GM21381 (cell line): Measurements from ENCODE around the gene PSMB10.
"Not testable (repeated sequence)": the region's sequence is repeated elsewhere in the genome, so short reads cannot be mapped to it uniquely, and the experiment has no call there.

Experiments
- ATAC-seq: cut with Tn5 transposase; IDR thresholded peaks from one replicate; pipeline ENCODE4 v1.9.1; 2021; ENCODE audit warnings: mild to moderate bottlenecking, moderate library complexity; ENCODE audit not compliant: unreplicated experiment

The PSMB10 gene

DNA sequence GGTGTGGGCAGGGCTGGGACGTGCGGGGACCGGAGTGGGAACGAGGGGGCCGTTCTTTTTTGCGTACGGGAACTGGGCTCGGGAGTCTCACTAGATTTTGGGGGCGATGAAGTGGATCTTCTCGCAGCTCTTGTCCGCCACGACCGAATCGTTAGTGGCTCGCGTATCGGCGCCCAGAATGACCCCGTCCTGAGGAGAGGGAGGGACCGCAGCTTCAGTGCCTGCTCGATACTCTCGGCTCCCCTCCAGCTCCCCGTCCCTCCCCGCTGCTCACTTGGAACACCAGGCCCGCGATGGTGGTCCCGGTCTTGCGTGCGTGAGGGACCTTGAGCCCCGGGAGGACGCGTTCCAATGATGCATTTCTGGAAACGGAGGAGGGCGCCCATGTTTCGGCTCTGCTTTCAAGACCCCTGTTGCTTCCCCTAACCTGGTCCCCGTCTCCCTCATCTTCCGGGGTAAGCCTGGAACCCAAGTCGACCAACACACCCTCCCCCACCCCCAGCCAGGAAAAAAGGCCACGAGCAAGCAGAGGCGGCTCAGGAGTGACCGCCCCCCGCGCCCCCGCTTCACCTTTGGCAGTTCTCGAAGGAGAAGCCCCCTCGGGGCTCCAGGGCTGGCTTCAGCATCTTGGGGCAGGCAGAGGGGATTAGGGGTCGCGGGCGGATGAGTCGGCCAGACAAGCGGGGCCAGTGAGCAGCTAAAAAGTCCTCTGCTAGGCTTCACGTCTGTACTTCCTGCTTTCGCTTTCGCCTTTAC, at the start of gene PSMB10:
Gene PSMB10 (minus strand): TSS at position 727 of the 756 bp plus-strand sequence. CDS start 101 bp downstream, at position 626.
- ATAC-seq: peak; percentile 3

DNA sequence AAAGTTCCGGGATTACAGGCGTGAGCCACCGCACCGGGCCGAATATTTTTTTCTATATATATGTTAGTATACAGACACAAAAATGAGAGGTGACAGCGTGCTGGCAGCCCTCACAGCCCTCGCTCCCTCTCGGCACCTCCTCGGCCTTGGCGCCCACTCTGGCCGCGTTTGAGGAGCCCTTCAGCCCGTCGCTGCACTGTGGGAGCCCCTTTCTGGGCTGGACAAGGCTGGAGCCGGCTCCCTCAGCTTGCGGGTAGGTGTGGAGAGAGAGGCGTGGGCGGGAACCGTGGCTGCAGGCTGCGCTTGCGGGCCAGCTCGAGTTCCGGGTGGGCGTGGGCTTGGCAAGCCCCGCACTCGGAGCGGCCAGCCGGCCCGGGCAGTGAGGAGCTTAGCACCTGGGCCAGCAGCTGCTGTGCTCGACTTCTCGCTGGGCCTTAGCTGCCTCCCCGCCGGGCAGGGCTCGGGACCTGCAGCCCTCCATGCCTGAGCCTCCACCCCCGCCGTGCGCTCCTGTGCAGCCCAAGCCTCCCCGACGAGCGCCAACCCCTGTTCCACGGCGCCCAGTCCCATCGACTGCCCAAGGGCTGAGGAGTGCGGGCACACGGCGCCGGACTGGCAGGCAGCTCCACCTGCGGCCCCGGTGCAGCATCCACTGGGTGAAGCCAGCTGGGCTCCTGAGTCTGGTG, 45.5 kb upstream of the PSMB10 start:
- no peak for ATAC-seq

DNA sequence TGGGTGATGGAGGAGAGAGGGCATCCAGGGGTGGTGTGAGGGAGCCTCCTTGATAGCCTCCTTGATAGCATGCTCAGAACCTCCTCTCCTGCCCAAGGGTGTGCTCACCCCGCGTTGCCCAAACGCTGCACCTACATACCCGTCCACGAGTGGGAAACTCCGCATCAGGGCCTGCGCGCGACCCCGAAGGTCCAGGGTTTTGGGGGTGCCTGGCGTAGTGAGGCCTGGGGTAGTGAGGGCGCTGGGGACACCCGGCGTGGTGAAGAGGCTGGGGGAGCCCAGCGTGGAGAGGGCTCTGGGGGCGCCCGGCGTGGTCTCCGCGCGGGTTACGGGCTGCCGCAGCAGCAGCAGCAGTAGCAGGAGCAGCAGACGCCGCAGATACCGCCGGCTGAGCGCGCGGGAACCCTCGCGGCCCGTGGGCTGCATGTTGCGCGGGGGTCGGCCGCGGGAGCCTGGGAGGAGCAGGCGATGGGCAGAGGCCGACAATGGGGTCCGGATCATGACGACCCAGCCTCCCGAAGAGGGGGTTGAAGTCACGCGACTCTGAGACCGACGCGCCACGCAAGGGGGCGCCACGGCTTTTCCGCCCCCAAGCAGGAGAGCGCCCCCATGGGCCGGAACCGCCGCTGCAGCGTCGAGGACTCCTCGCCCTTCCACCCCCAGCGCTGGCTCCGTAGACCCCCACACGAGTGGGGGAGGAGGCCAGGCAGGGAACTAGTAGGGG, 43.5 kb upstream of the PSMB10 start, which contains the start of gene DPEP3:
Gene DPEP3 (minus strand): TSS at position 545 of the 724 bp plus-strand sequence. CDS start 119 bp downstream, at position 426.
- no peak for ATAC-seq

DNA sequence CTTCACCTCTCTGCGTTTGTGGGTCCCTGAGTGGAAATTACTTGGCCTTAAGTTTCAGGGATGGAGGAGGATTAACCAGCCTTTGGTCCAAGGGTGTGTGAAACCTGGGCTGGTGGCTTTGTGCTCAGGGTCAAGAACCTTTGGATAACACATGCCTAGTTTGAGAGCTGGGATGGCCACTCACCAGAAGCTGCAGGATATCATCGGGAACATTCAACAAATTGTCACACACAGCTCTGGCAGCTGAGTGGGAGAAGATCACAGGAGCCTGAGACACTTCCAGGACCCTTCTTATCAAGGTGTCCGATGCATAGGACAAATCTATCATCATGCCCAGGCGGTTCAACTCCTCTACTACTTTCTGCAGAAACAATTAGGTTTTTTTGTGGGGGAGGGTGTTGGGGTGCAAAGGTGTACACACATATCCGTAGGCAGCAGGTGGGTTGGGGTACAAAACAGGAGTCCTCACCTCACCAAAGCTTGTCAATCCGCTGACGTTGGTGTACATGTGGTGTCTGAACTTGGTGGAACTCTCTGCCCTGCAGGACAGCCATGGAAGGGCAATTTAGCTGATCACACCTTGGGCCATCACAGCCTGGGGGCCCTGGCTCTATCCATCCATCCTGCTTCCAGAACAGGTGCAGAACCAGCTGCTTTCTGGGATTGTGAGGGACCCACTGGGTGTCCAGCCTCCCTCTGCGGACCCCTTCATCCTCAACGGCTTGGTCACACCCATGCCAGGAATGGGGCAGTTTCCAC, 41.0 kb upstream of the PSMB10 start:
- no peak for ATAC-seq

DNA sequence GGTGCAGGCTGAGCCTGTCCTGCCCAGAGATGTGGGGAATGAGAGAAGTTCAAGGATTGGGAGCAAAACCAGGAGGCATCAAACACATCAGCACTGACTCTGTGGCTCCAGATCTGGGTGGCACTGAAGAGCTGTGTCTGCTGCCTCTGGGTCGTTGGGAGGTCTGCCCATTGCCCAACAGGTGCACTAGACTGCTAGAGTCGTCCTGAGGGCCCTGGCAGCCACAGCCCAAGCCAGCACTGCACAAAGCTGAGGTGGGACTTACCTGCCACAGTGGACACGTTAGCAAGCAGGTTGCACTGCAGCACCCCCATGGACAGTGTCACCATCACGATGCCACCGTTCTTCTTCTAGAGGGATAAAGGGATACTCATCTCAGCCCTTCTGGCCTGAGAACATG, 40.4 kb upstream of the PSMB10 start:
- ATAC-seq: no peak

DNA sequence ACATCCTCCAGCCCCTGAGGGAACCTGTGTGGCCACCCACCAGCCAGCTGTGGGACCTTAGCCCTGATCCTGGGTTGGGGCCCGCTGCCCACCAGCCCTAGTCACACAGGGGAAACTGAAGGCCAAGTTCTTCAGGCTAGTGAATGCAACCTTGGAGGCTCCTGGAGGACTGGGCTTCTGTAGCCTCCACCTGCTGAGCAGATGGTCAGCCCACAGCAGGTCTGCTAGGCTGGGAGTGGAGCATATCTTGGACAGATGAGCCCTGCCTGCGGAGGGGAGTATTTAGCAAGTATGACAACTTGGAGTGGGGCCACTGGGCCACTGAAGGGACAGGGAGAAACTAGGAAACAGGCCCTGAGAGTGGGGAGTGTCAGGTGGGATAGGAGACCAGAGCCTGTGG, 39.6 kb upstream of the PSMB10 start:
- ATAC-seq: no peak

DNA sequence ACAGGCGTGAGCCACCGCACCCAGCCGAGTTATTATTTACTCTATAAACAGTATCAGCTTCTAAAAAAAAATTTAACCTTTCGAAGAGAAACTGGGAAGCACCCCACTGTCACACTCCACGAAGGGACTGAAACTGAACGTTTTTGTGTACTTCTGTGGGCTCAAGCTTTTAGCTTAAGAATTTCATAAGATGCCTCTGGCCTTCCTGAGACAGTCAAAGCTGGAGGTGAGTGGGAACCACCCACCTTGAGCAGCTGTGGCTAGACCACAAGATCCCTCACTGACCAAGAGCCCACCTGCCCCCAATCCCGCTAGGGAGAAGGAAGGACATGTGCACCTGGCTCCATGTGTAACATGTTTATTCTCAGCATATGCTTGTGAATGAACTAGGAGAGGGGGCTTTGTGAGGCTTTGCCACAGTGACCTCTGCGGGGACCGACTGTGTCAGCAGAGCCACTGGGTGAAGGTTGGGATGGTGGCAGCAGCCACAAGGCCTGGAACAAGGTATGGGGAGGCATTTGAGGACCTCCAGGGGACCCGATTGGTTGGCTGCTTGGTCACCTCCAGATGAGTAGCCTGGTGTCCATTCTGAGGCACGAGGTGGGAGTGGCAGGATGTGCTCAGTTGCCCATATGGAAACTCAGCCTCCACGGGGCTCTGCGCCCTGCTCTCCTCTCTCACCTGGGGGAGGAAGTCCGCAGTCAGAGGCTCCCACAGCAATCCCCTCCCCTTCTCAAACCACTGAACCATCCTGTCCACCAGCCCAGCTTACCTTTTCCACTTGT, 38.9 kb upstream of the PSMB10 start:
- no peak for ATAC-seq

DNA sequence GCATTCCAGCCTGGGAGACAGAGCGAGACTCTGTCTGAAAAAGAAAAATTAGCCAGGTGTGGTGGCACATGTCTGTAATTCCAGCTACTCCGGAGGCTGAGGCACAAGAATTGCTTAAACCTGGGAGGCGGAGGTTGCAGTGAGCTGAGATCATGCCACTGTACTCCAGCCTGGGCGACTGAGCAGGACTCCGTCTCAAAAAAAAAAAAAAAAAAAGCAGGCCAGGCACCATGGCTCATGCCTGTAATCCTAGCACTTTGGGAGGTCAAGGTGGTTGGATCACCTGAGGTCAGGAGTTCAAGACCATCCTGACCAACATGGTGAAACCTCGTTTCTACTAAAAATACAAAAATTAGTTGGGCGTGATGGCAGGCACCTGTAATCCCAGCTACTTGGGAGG, 35.6 kb upstream of the PSMB10 start:
- not testable (repeated sequence) for ATAC-seq

DNA sequence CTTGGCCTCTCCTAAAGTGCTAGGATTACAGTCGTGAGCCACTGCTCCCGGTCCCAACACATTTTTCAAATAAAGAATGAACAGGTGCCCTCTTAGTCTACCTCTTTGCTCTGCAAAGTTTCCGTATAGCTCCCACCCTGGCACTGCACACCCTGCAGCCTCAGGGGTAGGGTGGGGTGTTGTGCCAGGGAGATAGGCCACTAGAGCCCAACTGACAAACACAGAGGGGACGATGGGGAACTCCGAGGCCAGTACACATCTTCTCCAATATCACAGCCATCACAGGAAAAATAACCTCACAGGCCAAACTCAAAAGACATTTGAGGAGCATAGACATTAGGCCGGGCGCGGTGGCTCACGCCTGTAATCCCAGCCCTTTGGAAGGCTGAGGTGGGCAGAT, 34.5 kb upstream of the PSMB10 start:
- no peak for ATAC-seq

DNA sequence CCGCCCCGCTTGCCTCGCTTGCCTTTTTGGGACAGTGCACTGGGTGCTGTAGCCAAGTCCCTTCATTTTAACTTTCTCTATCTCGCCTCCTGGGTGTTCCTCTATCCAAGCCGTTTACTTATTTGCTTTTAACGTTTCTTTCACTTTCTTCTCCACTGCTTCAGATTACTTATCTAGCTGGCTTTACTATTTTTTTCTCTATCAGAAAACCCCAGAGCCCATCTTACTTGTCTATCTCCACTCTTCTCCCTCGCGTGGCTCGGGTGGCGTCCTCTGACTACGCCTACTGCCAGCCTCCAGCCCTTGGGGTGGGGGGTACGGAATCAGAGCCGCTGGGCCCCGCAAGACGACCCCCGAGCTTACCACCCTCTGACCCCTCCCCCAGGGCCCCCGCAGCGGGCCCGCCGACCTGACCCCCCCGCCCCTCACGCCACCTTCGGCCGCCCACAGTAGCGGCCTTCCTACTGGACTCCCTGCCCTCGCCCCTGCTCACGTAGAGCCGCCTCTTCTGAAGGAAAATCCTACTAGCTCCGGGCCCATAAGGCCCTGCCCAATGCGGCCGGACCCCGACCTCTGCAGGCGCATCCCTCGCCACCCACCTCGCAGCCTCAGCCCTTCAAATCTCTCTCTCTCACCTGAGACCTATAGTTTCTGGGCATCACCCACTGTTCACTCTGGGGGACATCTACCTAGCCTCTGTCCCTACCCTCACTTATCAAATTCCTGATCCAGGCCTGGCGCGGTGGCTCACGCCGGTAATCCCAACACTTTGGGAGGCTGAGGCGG, 32.8 kb upstream of the PSMB10 start:
- no peak for ATAC-seq

DNA sequence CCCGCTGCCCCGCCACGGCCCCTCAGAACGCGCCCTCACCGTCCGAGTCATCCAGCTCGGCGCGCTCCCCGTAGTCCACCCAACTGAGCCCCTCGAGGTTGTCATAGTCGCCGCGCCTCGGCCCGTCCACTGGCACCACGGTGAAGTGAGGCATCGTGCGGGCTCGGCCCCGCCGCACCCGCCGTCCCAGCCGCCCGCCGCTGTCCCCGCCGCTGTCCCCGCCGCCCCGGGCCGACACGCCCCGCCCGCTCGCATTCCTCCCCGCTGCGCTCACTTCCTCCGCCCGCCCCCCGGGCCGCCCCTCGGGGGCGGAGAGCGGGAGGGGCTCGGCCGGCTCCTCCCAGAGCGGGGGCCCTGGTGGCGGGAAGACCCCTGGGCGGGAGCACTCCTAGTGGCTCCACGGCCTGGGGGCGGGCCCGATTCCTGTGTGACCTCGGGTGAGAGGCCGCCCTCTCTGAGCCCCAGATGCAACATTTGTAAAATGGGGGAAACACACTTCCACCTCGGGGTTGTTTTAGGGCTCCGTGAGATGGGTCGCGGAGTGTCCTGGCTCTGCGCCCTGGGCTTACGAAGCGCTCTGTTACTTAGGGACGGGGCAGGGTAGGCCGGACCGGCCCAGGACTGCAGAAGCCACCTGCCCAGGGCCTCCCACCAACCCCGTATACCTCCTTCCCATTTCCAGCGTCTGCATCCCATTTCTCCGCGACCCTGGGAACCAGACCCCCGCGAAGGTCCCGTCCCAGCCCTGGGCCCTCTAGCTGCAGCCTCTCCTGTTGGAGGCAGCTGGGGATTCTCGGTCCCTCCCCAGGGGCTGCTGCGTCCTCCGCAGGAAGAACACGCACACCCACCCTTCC, 32.0 kb upstream of the PSMB10 start, which contains the start of gene SLC12A4:
Gene SLC12A4 (minus strand): TSS at position 238 of the 854 bp plus-strand sequence. CDS start 84 bp downstream, at position 154.
- peak; percentile 84 for ATAC-seq

DNA sequence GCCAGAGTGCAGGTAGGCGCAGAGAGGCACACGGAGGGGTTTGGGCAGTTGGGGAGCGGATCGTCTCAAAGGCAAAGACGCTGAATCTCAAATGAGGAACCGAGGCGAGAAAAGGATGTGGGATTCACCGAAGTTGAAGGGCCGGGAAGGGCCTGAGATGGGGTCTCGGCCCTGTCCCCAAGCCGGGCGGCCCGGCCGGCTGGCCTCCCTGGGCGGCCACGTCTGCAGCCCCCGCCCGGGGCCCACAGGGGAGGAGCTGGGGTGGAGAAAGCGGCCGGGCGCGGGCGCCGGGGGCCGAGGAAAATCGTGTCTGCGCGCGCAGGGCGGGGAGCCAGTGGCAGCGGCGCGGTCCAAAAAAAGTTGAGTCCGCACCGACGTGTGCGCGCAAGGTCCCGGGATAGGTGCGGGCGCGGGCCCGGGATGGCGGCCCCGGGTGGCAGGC, 31.3 kb upstream of the PSMB10 start:
- peak; percentile 18 for ATAC-seq

DNA sequence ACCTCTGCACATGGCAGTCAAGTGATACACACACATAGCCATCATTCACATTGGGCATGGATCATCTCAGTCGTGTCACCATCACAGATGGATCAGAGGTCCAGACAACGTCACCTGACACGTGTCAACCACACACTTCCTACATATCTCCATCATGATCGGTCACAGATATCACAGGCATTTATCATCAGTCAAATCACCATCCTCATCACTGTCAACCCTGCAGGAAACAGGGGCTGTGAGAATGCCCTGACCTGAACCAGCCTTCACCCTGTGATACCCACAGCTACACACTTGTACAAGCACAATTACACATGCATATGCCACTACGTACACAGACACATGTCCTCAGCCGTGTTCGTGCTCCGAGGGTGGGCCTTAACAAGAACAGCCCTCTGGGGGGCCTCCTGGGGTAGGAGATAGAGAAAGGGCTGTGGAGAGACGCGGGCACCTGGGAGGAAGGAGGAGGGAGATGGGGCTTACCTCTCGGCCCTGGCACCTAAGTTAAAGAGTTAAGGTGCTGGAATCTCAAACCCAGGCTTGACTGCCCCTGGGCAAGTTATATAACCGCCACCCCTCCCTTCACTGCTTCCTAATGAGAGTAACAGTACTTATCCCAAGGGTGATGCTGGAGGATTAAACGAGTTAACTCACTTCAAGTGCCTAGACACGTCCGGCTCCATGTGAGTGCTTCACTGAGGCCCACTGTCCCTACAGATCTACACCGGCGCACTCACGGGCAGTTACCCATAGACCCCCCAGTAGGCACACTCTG, 30.7 kb upstream of the PSMB10 start:
- no peak for ATAC-seq

DNA sequence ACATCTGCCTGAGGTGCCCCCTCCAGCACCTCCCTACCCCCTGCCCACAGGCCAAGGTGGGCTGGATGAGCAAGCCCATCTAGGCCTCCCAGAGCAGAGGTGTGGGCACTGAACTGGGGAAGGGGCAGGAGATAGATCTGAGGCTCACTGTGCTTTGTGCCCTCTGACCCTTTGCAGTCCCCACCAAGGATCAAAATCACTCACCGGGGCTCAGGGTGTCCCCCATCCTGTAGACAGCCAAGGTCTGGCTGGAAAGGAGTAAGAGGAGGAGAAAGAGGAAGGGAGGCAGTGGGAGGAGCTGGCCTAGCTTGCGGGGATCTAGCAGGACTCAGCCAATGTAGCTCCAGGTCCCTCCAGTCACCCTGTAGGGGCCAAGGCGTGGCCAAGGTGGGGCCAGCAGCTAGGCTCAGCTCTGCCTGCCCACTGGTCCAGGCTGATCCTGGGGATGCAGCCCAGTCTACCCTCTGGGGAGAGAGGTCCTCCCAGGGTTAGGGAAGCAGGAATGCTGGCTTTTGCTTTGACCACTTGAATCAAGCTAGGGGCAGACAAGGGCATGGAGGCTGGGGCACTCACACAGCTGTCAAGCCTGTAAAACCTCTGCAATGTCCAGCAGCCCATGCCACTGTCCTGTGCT, 30.0 kb upstream of the PSMB10 start:
- no peak for ATAC-seq

DNA sequence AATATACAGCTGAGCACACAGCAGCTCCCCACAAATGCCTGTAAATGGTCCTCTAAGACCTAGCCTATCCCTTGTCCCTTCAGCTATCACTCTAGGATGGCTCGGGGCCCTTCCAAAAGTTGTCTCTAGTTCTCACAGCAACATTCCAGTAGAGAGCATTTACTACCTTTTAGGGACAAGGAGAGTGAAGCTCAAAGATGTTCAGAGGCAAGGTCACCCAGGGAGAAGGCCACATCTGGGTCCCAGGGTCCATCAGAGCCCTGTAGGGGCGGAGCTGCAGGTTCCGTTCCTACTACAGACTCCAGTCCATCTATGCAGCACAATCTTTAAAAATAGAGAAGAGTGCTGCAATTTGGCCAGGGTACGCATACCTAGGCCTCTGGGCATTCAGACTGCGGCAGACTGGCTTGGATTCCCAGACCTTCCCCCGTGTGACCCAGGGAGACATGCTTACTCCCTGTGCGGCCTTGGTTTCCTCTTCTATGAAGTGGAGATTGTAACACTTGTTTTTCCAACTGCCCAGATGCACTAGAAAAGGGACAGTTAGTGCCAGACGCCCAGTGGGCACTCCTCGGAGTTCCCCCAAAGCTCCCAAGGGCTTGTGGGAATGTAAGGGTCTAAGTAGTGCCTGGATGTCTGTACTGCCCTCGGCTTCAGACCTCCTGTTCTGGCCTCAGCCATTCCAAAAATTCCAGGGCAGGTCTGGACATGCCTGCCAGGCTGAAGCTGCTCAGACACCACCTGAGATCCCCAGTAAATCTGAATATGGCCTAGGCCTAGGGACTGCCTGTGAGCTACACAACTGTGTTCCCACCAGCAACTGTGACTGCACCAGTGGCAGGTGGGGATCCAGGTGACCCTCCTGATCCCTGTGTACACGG, 29.3 kb upstream of the PSMB10 start:
- ATAC-seq: no peak
